Measurements from ENCODE around the gene SDHA. TPM values are rescaled to one million over a fixed set of nuclear protein-coding genes. Genes with fewer than 3 reads are reported as not detected.

SDHA gene
- total RNA-seq, 1 experiment from 2014 or later: 134 TPM

DNA sequence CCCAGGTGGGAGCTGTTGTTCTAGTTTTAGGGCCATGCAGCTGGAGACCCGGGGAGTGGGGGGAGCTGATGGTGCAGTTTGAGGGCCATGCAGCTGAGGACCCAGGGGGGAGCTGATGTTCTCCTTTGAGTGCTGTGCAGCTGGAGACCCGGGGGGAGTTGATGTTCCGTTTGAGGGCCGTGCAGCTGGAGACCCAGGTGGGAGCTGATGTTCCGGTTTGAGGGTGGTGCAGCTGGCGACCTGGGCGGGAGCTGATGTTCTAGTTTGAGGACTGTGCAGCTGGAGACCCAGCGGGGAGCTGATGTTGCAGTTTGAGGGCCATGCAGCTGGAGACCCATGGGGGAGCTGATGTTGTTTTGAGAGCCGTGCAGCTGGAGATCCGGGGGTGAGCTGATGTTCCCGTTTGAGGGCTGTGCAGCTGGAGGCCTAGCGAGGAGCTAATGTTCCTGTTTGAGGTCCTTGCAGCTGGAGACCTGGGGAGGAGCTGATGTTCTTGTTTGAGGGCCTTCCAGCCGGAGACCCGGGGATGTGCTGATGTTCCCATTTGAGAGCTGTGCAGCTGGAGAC is 68.0 kb downstream of the SDHA start:
- intact Hi-C loops (cut with micrococcal nuclease): no loop called here
- H3K27me3 ChIP-seq (ENCODE audit: insufficient read depth, low read length): no peaks in the 10 kb centered on the region

More for the DNA sequence above, 68.0 kb downstream of the SDHA start:
- Histone ChIP-seq H3K4me1 (ENCODE audit: control insufficient read depth in 1 of 2, insufficient read depth in 2 of 2, low read length in 2 of 2) (no peaks in the 10 kb centered on the region), H3K4me2 (ENCODE audit: low read length) (no peak overlapping the region), H3K79me2 (ENCODE audit: insufficient read depth, low read length) (peaks cover 76% of the 10 kb centered on the region), H3K9ac (ENCODE audit: low read length) (no peak overlapping the region), H2AFZ (ENCODE audit: low read depth, low read length, poor library complexity, severe bottlenecking) (no peak overlapping the region), H4K20me1 (ENCODE audit: insufficient read depth) (peaks cover 5% of the 10 kb centered on the region; the same call in 1 of the 2 replicates), H3K4me3 (replicated peaks in 1 of 2; ENCODE audit: low read depth in 1 of 2, low read length in 2 of 2) (no peak overlapping the region), H3K9me3 (ENCODE audit: control insufficient read depth in 1 of 2, insufficient read depth in 1 of 2, low read depth in 1 of 2, low read length in 2 of 2) (no peaks in the 10 kb centered on the region), H3K36me3 (ENCODE audit: control insufficient read depth in 1 of 2, insufficient read depth in 2 of 2, low read length in 2 of 2) (no peaks in the 10 kb centered on the region; a peak in 2 of 4 replicates), H3K27ac (ENCODE audit: low read depth, low read length) (no peak overlapping the region), H3K9me2 (ENCODE audit: insufficient read depth) (no peaks in the 10 kb centered on the region)
- no TSS peak for BruUV-seq (replicated peaks)
- POLR2A ChIA-PET: interaction anchor here (0.7 kb wide), 1 partner anchor 15 kb away, joined by 3 read pairs; the partner anchor contains the start of gene PDCD6
- DNase-seq (ENCODE audit: low read depth, low spot score): no peak
- TF ChIP-seq REST (IDR thresholded peaks at IDR 0.05; ENCODE audit: low read depth) (no peak), POLR2AphosphoS5 (IDR thresholded peaks at IDR 0.05; ENCODE audit: low read depth, low read length) (no peak), CEBPB (IDR thresholded peaks at IDR 0.05; ENCODE audit: low read depth) (no peak), EZH2phosphoT487 (IDR thresholded peaks at IDR 0.05; ENCODE audit: borderline replicate concordance) (no peak), RAD21 (IDR thresholded peaks at IDR 0.05; ENCODE audit: low read depth) (no peak), SRF (IDR thresholded peaks at IDR 0.05; ENCODE audit: low read depth) (no peak), ELF1 (IDR thresholded peaks at IDR 0.05; ENCODE audit: borderline replicate concordance, low read depth) (no peak), ZFX (IDR thresholded peaks at IDR 0.05) (no peak), SP1 (IDR thresholded peaks at IDR 0.05; ENCODE audit: low read depth) (no peak), FOSL1 (IDR thresholded peaks at IDR 0.05; ENCODE audit: low read depth) (no peak), CBX3 (IDR thresholded peaks at IDR 0.05; ENCODE audit: low read depth) (no peak), ZNF274 (IDR thresholded peaks at IDR 0.05; ENCODE audit: low read depth, low read length) (no peak), TCF7L2 (IDR thresholded peaks at IDR 0.05; ENCODE audit: borderline replicate concordance, extremely low read depth, insufficient read depth, insufficient read length) (no peak), YY1 (IDR thresholded peaks at IDR 0.05; ENCODE audit: extremely low read depth, insufficient replicate concordance, low read depth, low read length) (no peak)
- TF ChIP-seq, protein P1, sequence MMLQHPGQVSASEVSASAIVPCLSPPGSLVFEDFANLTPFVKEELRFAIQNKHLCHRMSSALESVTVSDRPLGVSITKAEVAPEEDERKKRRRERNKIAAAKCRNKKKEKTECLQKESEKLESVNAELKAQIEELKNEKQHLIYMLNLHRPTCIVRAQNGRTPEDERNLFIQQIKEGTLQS (IDR thresholded peaks at IDR 0.05): no peak
- TF ChIP-seq, protein P2, sequence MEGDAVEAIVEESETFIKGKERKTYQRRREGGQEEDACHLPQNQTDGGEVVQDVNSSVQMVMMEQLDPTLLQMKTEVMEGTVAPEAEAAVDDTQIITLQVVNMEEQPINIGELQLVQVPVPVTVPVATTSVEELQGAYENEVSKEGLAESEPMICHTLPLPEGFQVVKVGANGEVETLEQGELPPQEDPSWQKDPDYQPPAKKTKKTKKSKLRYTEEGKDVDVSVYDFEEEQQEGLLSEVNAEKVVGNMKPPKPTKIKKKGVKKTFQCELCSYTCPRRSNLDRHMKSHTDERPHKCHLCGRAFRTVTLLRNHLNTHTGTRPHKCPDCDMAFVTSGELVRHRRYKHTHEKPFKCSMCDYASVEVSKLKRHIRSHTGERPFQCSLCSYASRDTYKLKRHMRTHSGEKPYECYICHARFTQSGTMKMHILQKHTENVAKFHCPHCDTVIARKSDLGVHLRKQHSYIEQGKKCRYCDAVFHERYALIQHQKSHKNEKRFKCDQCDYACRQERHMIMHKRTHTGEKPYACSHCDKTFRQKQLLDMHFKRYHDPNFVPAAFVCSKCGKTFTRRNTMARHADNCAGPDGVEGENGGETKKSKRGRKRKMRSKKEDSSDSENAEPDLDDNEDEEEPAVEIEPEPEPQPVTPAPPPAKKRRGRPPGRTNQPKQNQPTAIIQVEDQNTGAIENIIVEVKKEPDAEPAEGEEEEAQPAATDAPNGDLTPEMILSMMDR (IDR thresholded peaks at IDR 0.05 in 2 of 3, conservative IDR thresholded peaks at IDR 0.05 in 1 of 3; ENCODE audit: borderline replicate concordance in 1 of 3, insufficient read depth in 1 of 3, low read depth in 2 of 3, low read length in 2 of 3): no peak
- CTCF ChIA-PET: no interaction called here
- RAD21 ChIA-PET (ENCODE audit: low non-redundant PET in 1 of 2, low total read pairs in 2 of 2, uncharacterized antibody in 2 of 2, unreplicated experiment in 2 of 2): no interaction called here
- ATAC-seq: no peak

Measured in HCT116 (cell line).